Muscle of leg (tissue), 16 donors: ENCODE data around the gene ANGPTL1. TPM values are rescaled to one million over a fixed set of nuclear protein-coding genes. Genes with fewer than 3 reads are reported as not detected.
A peak's percentile ranks its signal among the peaks of the same experiment; 100 is the strongest.

Experiments
- DNase-seq: peaks from one replicate; pipeline ENCODE4 v3.0.0; 2013
- H3K27ac ChIP-seq: one replicate; pipeline ENCODE4 v1.5.1; 2013; ENCODE audit warnings: mild to moderate bottlenecking, low read length, control low read depth
- H3K27me3 ChIP-seq: one replicate; pipeline ENCODE4 v1.6.1; 2013; ENCODE audit warnings: low read length; ENCODE audit not compliant: control insufficient read depth, insufficient read depth
- H3K36me3 ChIP-seq: one replicate; pipeline ENCODE4 v1.6.1; 2013; ENCODE audit warnings: low read length; ENCODE audit not compliant: control insufficient read depth, insufficient read depth
- H3K4me1 ChIP-seq: one replicate; pipeline ENCODE4 v1.6.1; 2013; ENCODE audit warnings: low read length; ENCODE audit not compliant: control insufficient read depth, insufficient read depth
- H3K4me3 ChIP-seq: one replicate; pipeline ENCODE4 v1.5.1; 2013; ENCODE audit warnings: low read length, control low read depth
- H3K9me3 ChIP-seq: replicated peaks from 2 replicates; pipeline ENCODE4 v1.6.1; 2013; ENCODE audit warnings: low read depth, low read length; ENCODE audit not compliant: control insufficient read depth
- WGBS: methylation state at CpG from one replicate; pipeline ENCODE4 v1.1.5; 2013; ENCODE audit warnings: missing lambda C conversion rate; ENCODE audit not compliant: insufficient coverage; 5-methylcytosine and 5-hydroxymethylcytosine counted together
- long read RNA-seq, 11 donors: transcript quantifications; one replicate each; lab custom pipeline, GENCODE V29; 2026
- polyA plus RNA-seq, 8 donors: library from polyadenylated mRNA; unstranded; fragments of 120-200 nt; gene quantifications; one replicate each; pipeline versions ENCODE4 v1.2.1 to v1.2.3, GENCODE V29; 2013; ENCODE audit warnings: inconsistent platforms in 1 of 8, low replicate concordance in 1 of 8; ENCODE audit not compliant: insufficient read length in 8 of 8, insufficient read depth in 1 of 8
- total RNA-seq: library from RNA; stranded (reverse); fragments of 120-200 nt; gene quantifications from one replicate; pipeline ENCODE4 v1.2.4, GENCODE V29; 2013

ANGPTL1 gene, protein sequence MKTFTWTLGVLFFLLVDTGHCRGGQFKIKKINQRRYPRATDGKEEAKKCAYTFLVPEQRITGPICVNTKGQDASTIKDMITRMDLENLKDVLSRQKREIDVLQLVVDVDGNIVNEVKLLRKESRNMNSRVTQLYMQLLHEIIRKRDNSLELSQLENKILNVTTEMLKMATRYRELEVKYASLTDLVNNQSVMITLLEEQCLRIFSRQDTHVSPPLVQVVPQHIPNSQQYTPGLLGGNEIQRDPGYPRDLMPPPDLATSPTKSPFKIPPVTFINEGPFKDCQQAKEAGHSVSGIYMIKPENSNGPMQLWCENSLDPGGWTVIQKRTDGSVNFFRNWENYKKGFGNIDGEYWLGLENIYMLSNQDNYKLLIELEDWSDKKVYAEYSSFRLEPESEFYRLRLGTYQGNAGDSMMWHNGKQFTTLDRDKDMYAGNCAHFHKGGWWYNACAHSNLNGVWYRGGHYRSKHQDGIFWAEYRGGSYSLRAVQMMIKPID
- total RNA-seq (98.2 TPM), polyA plus RNA-seq (10 to 100 TPM; 46.5 to 88.7 (median 62.0) TPM)
- long read RNA-seq, donor 1, partial matches to known transcripts: 0 of 6 reads
- long read RNA-seq, donor 1, other reads (novel, unspliced or antisense): 0 of 6 reads
- long read RNA-seq, donor 2, partial matches to known transcripts: 0 of 1 reads
- long read RNA-seq, donor 2, other reads (novel, unspliced or antisense): 0 of 1 reads
- long read RNA-seq, donor 3, transcript ANGPTL1-201 (6 exons, 3,348 nt): minor isoform, 7 of 29 reads
- long read RNA-seq, donor 3, transcript ANGPTL1-202 (5 exons, 2,289 nt): major isoform, 12 of 29 reads
- long read RNA-seq, donor 3, partial matches to known transcripts: 10 of 29 reads
- long read RNA-seq, donor 3, other reads (novel, unspliced or antisense): 0 of 29 reads
- long read RNA-seq, donor 4, transcript ANGPTL1-202 (5 exons, 2,289 nt): major isoform, 10 of 13 reads
- long read RNA-seq, donor 4, partial matches to known transcripts: 0 of 13 reads
- long read RNA-seq, donor 4, other reads (novel, unspliced or antisense): 0 of 13 reads
- long read RNA-seq, donor 5, transcript ANGPTL1-202 (5 exons, 2,289 nt): major isoform, 31 of 113 reads
- long read RNA-seq, donor 5, transcript ANGPTL1-201 (6 exons, 3,348 nt): minor isoform, 7 of 113 reads
- long read RNA-seq, donor 5, partial matches to known transcripts: 73 of 113 reads
- long read RNA-seq, donor 5, other reads (novel, unspliced or antisense): 0 of 113 reads
- long read RNA-seq, donor 6, transcript ANGPTL1-201 (6 exons, 3,348 nt): minor isoform, 7 of 54 reads
- long read RNA-seq, donor 6, transcript ANGPTL1-202 (5 exons, 2,289 nt): major isoform, 11 of 54 reads
- long read RNA-seq, donor 6, partial matches to known transcripts: 35 of 54 reads
- long read RNA-seq, donor 6, other reads (novel, unspliced or antisense): 0 of 54 reads
- long read RNA-seq, donor 7, transcript ANGPTL1-201 (6 exons, 3,348 nt): minor isoform, 12 of 103 reads
- long read RNA-seq, donor 7, transcript ANGPTL1-202 (5 exons, 2,289 nt): major isoform, 19 of 103 reads
- long read RNA-seq, donor 7, partial matches to known transcripts: 71 of 103 reads
- long read RNA-seq, donor 7, other reads (novel, unspliced or antisense): 0 of 103 reads
- long read RNA-seq, donor 8, transcript ANGPTL1-201 (6 exons, 3,348 nt): minor isoform, 7 of 43 reads
- long read RNA-seq, donor 8, transcript ANGPTL1-202 (5 exons, 2,289 nt): major isoform, 13 of 43 reads
- long read RNA-seq, donor 8, partial matches to known transcripts: 23 of 43 reads
- long read RNA-seq, donor 8, other reads (novel, unspliced or antisense): 0 of 43 reads
- long read RNA-seq, donor 9, transcript ANGPTL1-201 (6 exons, 3,348 nt): minor isoform, 5 of 48 reads
- long read RNA-seq, donor 9, transcript ANGPTL1-202 (5 exons, 2,289 nt): major isoform, 11 of 48 reads
- long read RNA-seq, donor 9, partial matches to known transcripts: 32 of 48 reads
- long read RNA-seq, donor 9, other reads (novel, unspliced or antisense): 0 of 48 reads
- long read RNA-seq, donor 10, transcript ANGPTL1-201 (6 exons, 3,348 nt): minor isoform, 7 of 81 reads
- long read RNA-seq, donor 10, transcript ANGPTL1-202 (5 exons, 2,289 nt): major isoform, 16 of 81 reads
- long read RNA-seq, donor 10, partial matches to known transcripts: 58 of 81 reads
- long read RNA-seq, donor 10, other reads (novel, unspliced or antisense): 0 of 81 reads
- long read RNA-seq, donor 11, transcript ANGPTL1-201 (6 exons, 3,348 nt): minor isoform, 10 of 54 reads
- long read RNA-seq, donor 11, transcript ANGPTL1-202 (5 exons, 2,289 nt): major isoform, 12 of 54 reads
- long read RNA-seq, donor 11, partial matches to known transcripts: 32 of 54 reads
- long read RNA-seq, donor 11, other reads (novel, unspliced or antisense): 0 of 54 reads

DNA sequence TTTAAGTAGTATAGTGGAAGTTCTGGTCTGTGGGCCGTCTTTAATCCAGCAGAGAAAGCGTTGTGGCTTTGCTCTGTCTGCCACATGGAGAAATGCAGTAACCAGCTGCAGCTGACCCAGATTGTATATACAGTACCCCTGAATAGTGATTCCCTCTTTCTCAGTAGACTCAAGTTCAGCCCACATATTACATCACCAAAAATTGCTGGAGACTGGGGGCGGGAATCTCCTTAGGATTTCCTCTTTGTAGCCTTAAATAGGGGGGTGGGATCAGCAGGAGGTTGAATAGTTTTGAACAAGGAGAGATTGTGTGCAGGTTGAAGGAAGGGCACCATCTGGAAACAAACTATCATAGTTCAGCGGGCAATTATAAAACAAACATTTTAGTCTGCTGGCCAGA lies at the start of gene ANGPTL1:
TSS of gene ANGPTL1 (minus strand) at position 134 of the 400 bp plus-strand sequence. CDS start 5,301 bp downstream, outside the sequence.
- no peaks in the 10 kb centered on the region for H3K27me3 ChIP-seq
- H3K4me3 ChIP-seq: peak within 1 kb of the TSS; percentile 40
- no peaks in the 10 kb centered on the region for H3K9me3 ChIP-seq
- no CpG with 5 or more reads among the region's 4 CpGs for WGBS
- no peaks in the 10 kb centered on the region for H3K36me3 ChIP-seq
- DNase-seq: peak; percentile 96
- peak within 1 kb of the TSS; percentile 86 for H3K27ac ChIP-seq
- H3K4me1 ChIP-seq: no peaks in the 10 kb centered on the region

DNA sequence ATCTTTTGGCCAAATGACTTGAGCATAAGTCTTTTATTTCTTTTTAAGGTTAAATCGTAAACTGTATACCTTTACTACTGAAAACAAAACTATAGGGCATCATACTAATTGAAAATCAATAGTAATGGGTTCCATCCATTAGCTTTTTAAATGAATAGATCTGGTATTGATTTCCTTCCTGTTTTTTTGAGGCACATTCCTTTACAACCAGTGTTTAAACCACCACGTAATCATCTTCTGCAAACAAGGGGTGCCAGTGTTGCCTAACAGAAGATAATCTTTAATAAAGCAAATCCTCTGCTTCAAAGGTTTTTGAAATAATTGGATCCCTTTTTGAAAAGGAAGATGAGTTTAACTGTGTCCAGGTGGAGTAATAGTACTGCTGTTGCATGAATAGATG lies 48.7 kb upstream of the ANGPTL1 start:
- no CpG with 5 or more reads among the region's 2 CpGs for WGBS
- Histone ChIP-seq H3K27ac (no peak overlapping the region), H3K27me3 (no peaks in the 10 kb centered on the region), H3K4me3 (no peak overlapping the region), H3K36me3 (peaks cover 8% of the 10 kb centered on the region), H3K4me1 (no peaks in the 10 kb centered on the region), H3K9me3 (peaks cover 3% of the 10 kb centered on the region)
- no peak for DNase-seq

GRCh38 chr1:178918955-178919354 lies 48.1 kb upstream of the ANGPTL1 start:
- Histone ChIP-seq H3K36me3 (peaks cover 13% of the 10 kb centered on the region), H3K27ac (no peak overlapping the region), H3K27me3 (no peaks in the 10 kb centered on the region), H3K4me3 (no peak overlapping the region), H3K9me3 (no peaks in the 10 kb centered on the region), H3K4me1 (no peaks in the 10 kb centered on the region)
- no peak for DNase-seq
- WGBS: no CpG with 5 or more reads among the region's 2 CpGs

DNA sequence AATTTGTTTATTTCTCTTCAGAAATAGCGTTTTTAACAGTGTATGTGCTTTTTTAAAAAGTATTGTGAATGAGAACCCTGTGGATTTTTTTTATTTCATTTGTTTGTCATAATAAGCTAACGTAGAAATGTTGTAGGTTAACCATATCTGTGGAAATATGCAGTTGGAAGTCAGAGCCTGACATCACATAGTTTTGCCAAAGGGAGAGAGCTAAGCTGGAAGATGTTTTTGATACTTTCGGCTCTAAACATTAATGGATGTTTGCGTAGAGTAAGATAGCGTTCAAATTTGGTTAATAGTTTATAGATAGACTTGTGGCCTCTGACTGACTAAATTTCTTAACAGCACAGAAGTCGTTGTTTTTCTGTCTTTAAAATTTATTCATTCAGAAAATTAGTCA lies 47.4 kb upstream of the ANGPTL1 start:
- DNase-seq: no peak
- Histone ChIP-seq H3K9me3 (no peaks in the 10 kb centered on the region), H3K4me3 (no peak overlapping the region), H3K36me3 (peaks cover 13% of the 10 kb centered on the region), H3K27me3 (no peaks in the 10 kb centered on the region), H3K4me1 (no peaks in the 10 kb centered on the region), H3K27ac (no peak overlapping the region)
- WGBS: no CpG with 5 or more reads among the region's 6 CpGs

GRCh38 chr1:178916448-178917174 lies 45.7 kb upstream of the ANGPTL1 start:
- Histone ChIP-seq H3K36me3 (peaks cover 13% of the 10 kb centered on the region), H3K4me3 (no peak overlapping the region), H3K27ac (no peak overlapping the region), H3K9me3 (no peaks in the 10 kb centered on the region), H3K4me1 (no peaks in the 10 kb centered on the region), H3K27me3 (no peaks in the 10 kb centered on the region)
- WGBS: 70% methylated on average over 2 of the region's 5 CpGs
- DNase-seq: no peak

DNA sequence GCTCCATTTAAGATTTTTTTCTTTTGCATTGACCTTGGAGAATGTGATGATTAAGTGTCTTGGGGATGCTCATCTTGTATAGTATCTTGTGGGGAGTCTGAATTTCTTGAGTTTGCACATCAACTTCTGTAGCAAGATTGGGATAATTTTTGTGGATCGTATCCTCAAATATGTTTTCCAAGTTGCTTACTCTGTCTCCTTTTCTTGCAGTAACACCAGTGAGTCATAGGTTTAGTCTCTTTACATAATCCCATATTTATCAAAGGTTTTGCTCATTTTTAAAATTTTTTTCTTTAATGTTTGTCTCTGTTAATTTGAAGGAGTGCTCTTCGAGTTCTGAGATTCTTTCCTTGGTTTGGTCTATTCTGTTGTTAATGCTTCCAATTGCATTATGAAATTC lies 41.7 kb upstream of the ANGPTL1 start:
- Histone ChIP-seq H3K4me1 (no peaks in the 10 kb centered on the region), H3K4me3 (no peak overlapping the region), H3K27ac (no peak overlapping the region), H3K9me3 (no peaks in the 10 kb centered on the region), H3K36me3 (peaks cover 13% of the 10 kb centered on the region), H3K27me3 (no peaks in the 10 kb centered on the region)
- no CpG with 5 or more reads among the region's 2 CpGs for WGBS
- no peak for DNase-seq

DNA sequence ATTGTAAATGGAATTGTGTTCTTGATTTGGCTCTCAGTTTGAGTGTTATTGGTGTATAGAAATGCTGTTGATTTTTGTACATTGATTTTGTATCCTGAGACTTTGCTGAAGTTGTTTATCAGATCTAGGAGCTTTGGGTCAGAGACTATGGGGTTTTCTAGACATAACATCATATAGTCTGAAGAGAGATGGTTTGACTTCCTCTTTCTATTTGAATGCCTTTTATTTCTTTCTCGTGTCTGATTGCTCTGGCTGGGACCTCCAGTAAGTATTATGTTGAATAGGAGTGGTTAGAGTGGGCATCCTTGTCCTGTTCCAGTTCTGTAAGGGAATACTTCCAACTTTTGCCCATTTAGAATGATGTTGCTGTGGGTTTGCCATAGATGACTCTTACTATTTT lies 39.1 kb upstream of the ANGPTL1 start:
- Histone ChIP-seq H3K27ac (no peak overlapping the region), H3K27me3 (no peaks in the 10 kb centered on the region), H3K9me3 (no peaks in the 10 kb centered on the region), H3K36me3 (peaks cover 8% of the 10 kb centered on the region), H3K4me3 (no peak overlapping the region), H3K4me1 (no peaks in the 10 kb centered on the region)
- no CpG with 5 or more reads among the region's 1 CpG for WGBS
- DNase-seq: no peak

- H3K9me3 ChIP-seq: no peaks in the 10 kb centered on the region
- peaks cover 2% of the 10 kb centered on the region for H3K36me3 ChIP-seq
- no peak overlapping the region for H3K4me3 ChIP-seq
- WGBS: no CpG with 5 or more reads among the region's 1 CpG
- no peak overlapping the region for H3K27ac ChIP-seq
- H3K4me1 ChIP-seq: no peaks in the 10 kb centered on the region
- no peak for DNase-seq
- no peaks in the 10 kb centered on the region for H3K27me3 ChIP-seq
Measured at GRCh38 chr1:178908358-178908757, 37.5 kb upstream of the ANGPTL1 start.
